ENCODE results near the gene ANGPTL2.

Gene ANGPTL2

GRCh38 chr9:127135056-127135745 is 12.8 kb upstream of the ANGPTL2 start:
- Histone ChIP-seq H3K36me3 (ENCODE audit: insufficient read depth, low read length) (no peaks in the 10 kb centered on the region), H3K9ac (ENCODE audit: low read depth, low read length) (no peak overlapping the region), H3K4me1 (ENCODE audit: insufficient read depth, low read length) (peaks cover 30% of the 10 kb centered on the region), H3K9me3 (ENCODE audit: control insufficient read depth, insufficient read depth, low read length) (no peaks in the 10 kb centered on the region)

- Histone ChIP-seq H3K9ac (ENCODE audit: low read depth, low read length) (no peak overlapping the region), H3K4me1 (ENCODE audit: insufficient read depth, low read length) (peaks cover 30% of the 10 kb centered on the region), H3K9me3 (ENCODE audit: control insufficient read depth, insufficient read depth, low read length) (no peaks in the 10 kb centered on the region), H3K36me3 (ENCODE audit: insufficient read depth, low read length) (no peaks in the 10 kb centered on the region)
Measured at GRCh38 chr9:127133739-127134167, 11.3 kb upstream of the ANGPTL2 start.

GRCh38 chr9:127132921-127133647 is 10.6 kb upstream of the ANGPTL2 start:
- H3K4me1 ChIP-seq (ENCODE audit: insufficient read depth, low read length) = peaks cover 30% of the 10 kb centered on the region
- H3K9ac ChIP-seq (ENCODE audit: low read depth, low read length) = no peak overlapping the region
- H3K9me3 ChIP-seq (ENCODE audit: control insufficient read depth, insufficient read depth, low read length) = no peaks in the 10 kb centered on the region
- no peaks in the 10 kb centered on the region for H3K36me3 ChIP-seq (ENCODE audit: insufficient read depth, low read length)

GRCh38 chr9:127132375-127132774 is 9.9 kb upstream of the ANGPTL2 start:
- Histone ChIP-seq H3K36me3 (ENCODE audit: insufficient read depth, low read length) (no peaks in the 10 kb centered on the region), H3K9ac (ENCODE audit: low read depth, low read length) (no peak overlapping the region), H3K9me3 (ENCODE audit: control insufficient read depth, insufficient read depth, low read length) (no peaks in the 10 kb centered on the region), H3K4me1 (ENCODE audit: insufficient read depth, low read length) (peaks cover 30% of the 10 kb centered on the region)

- no peaks in the 10 kb centered on the region for H3K9me3 ChIP-seq (ENCODE audit: control insufficient read depth, insufficient read depth, low read length)
- H3K4me1 ChIP-seq (ENCODE audit: insufficient read depth, low read length) = peaks cover 30% of the 10 kb centered on the region
- no peaks in the 10 kb centered on the region for H3K36me3 ChIP-seq (ENCODE audit: insufficient read depth, low read length)
- H3K9ac ChIP-seq (ENCODE audit: low read depth, low read length) = no peak overlapping the region
Measured at GRCh38 chr9:127131871-127132270, 9.4 kb upstream of the ANGPTL2 start.

GRCh38 chr9:127130661-127131538 is 8.5 kb upstream of the ANGPTL2 start:
- peaks cover 30% of the 10 kb centered on the region for H3K4me1 ChIP-seq (ENCODE audit: insufficient read depth, low read length)
- no peaks in the 10 kb centered on the region for H3K36me3 ChIP-seq (ENCODE audit: insufficient read depth, low read length)
- H3K9me3 ChIP-seq (ENCODE audit: control insufficient read depth, insufficient read depth, low read length) = no peaks in the 10 kb centered on the region
- H3K9ac ChIP-seq (ENCODE audit: low read depth, low read length) = no peak overlapping the region

- H3K9ac ChIP-seq (ENCODE audit: low read depth, low read length) = no peak overlapping the region
- H3K36me3 ChIP-seq (ENCODE audit: insufficient read depth, low read length) = no peaks in the 10 kb centered on the region
- H3K9me3 ChIP-seq (ENCODE audit: control insufficient read depth, insufficient read depth, low read length) = no peaks in the 10 kb centered on the region
- H3K4me1 ChIP-seq (ENCODE audit: insufficient read depth, low read length) = peaks cover 30% of the 10 kb centered on the region
Measured at GRCh38 chr9:127130235-127130634, 7.8 kb upstream of the ANGPTL2 start.

GRCh38 chr9:127129718-127130085 is 7.3 kb upstream of the ANGPTL2 start:
- no peaks in the 10 kb centered on the region for H3K36me3 ChIP-seq (ENCODE audit: insufficient read depth, low read length)
- no peaks in the 10 kb centered on the region for H3K9me3 ChIP-seq (ENCODE audit: control insufficient read depth, insufficient read depth, low read length)
- peaks cover 30% of the 10 kb centered on the region for H3K4me1 ChIP-seq (ENCODE audit: insufficient read depth, low read length)

GRCh38 chr9:127129073-127129717 is 6.8 kb upstream of the ANGPTL2 start:
- peaks cover 29% of the 10 kb centered on the region for H3K4me1 ChIP-seq (ENCODE audit: insufficient read depth, low read length)
- H3K36me3 ChIP-seq (ENCODE audit: insufficient read depth, low read length) = no peaks in the 10 kb centered on the region
- H3K9me3 ChIP-seq (ENCODE audit: control insufficient read depth, insufficient read depth, low read length) = no peaks in the 10 kb centered on the region
- H3K9ac ChIP-seq (ENCODE audit: low read depth, low read length) = no peak overlapping the region

More at GRCh38 chr9:127129718-127130085, 7.3 kb upstream of the ANGPTL2 start:
- H3K9ac ChIP-seq (ENCODE audit: low read depth, low read length) = no peak overlapping the region

GRCh38 chr9:127128341-127129072 is 6.1 kb upstream of the ANGPTL2 start:
- Histone ChIP-seq H3K9me3 (ENCODE audit: control insufficient read depth, insufficient read depth, low read length) (no peaks in the 10 kb centered on the region), H3K4me1 (ENCODE audit: insufficient read depth, low read length) (peaks cover 22% of the 10 kb centered on the region), H3K36me3 (ENCODE audit: insufficient read depth, low read length) (no peaks in the 10 kb centered on the region), H3K9ac (ENCODE audit: low read depth, low read length) (no peak overlapping the region)

GRCh38 chr9:127126971-127127370 is 4.5 kb upstream of the ANGPTL2 start:
- no peaks in the 10 kb centered on the region for H3K9me3 ChIP-seq (ENCODE audit: control insufficient read depth, insufficient read depth, low read length)
- H3K4me1 ChIP-seq (ENCODE audit: insufficient read depth, low read length) = peaks cover 16% of the 10 kb centered on the region
- H3K9ac ChIP-seq (ENCODE audit: low read depth, low read length) = no peak overlapping the region
- H3K36me3 ChIP-seq (ENCODE audit: insufficient read depth, low read length) = no peaks in the 10 kb centered on the region

GRCh38 chr9:127124792-127125191 is 2.4 kb upstream of the ANGPTL2 start:
- Histone ChIP-seq H3K9me3 (ENCODE audit: control insufficient read depth, insufficient read depth, low read length) (no peaks in the 10 kb centered on the region), H3K9ac (ENCODE audit: low read depth, low read length) (no peak overlapping the region), H3K36me3 (ENCODE audit: insufficient read depth, low read length) (no peaks in the 10 kb centered on the region), H3K4me1 (ENCODE audit: insufficient read depth, low read length) (peaks cover 11% of the 10 kb centered on the region)

GRCh38 chr9:127124111-127124531 is 1.7 kb upstream of the ANGPTL2 start:
- Histone ChIP-seq H3K36me3 (ENCODE audit: insufficient read depth, low read length) (no peaks in the 10 kb centered on the region), H3K9me3 (ENCODE audit: control insufficient read depth, insufficient read depth, low read length) (no peaks in the 10 kb centered on the region), H3K4me1 (ENCODE audit: insufficient read depth, low read length) (peaks cover 11% of the 10 kb centered on the region), H3K9ac (ENCODE audit: low read depth, low read length) (no peak overlapping the region)

All from ES-I3 (cell line).